Heart right ventricle (tissue), 16 donors: ENCODE data around the gene ABTB1. TPM values are rescaled to one million over a fixed set of nuclear protein-coding genes. Genes with fewer than 3 reads are reported as not detected.

ENCODE experiments used
- ATAC-seq, 8 donors: fragments of 200-7000 bp; cut with Tn5 transposase; one replicate each; pipeline ENCODE4 v1.9.1; 2020; ENCODE audit warnings: mild to moderate bottlenecking in 8 of 8, moderate library complexity in 8 of 8, moderate number of reproducible peaks in 1 of 8
- DNase-seq, 2 donors: peaks; one replicate each; pipeline ENCODE4 v3.0.0-alpha.2; 2020
- H3K27ac ChIP-seq, 10 donors: fragments of 200-600 bp; sonication (generic) in 2 of 10; one replicate each; pipeline versions ENCODE4 v1.5.0 to v1.8.0; 2020 to 2022; ENCODE audit warnings: mild to moderate bottlenecking in 3 of 10
- H3K27me3 ChIP-seq, 7 donors: fragments of 200-600 bp; one replicate each; pipeline ENCODE4 v1.8.0; 2021 to 2022; ENCODE audit warnings: mild to moderate bottlenecking in 2 of 7
- H3K36me3 ChIP-seq, 9 donors: fragments of 200-600 bp; sonication (generic) in 1 of 9; one replicate each; pipeline versions ENCODE4 v1.5.0 to v1.8.0; 2020 to 2022; ENCODE audit warnings: mild to moderate bottlenecking in 2 of 9
- H3K4me1 ChIP-seq, 9 donors: fragments of 200-600 bp; sonication (generic) in 1 of 9; one replicate each; pipeline versions ENCODE4 v1.5.0 to v1.8.0; 2020 to 2022; ENCODE audit warnings: mild to moderate bottlenecking in 4 of 9
- H3K4me3 ChIP-seq, 10 donors: fragments of 200-600 bp; sonication (generic) in 2 of 10; one replicate each; pipeline versions ENCODE4 v1.5.0 to v1.8.0; 2020 to 2022; ENCODE audit warnings: mild to moderate bottlenecking in 7 of 10, moderate library complexity in 2 of 10
- H3K9me3 ChIP-seq, 11 donors: fragments of 200-600 bp in 10 of 11; sonication (generic) in 2 of 11; one replicate each; pipeline versions ENCODE4 v1.5.0 to v1.8.0; 2013 to 2022; ENCODE audit warnings: mild to moderate bottlenecking in 2 of 11, control low read depth in 1 of 11, moderate library complexity in 1 of 11
- CTCF ChIP-seq, 9 donors: fragments of 200-600 bp; sonication (generic) in 2 of 9; IDR thresholded peaks; one replicate each; pipeline versions ENCODE4 v1.5.0 to v1.8.0; 2021 to 2022; ENCODE audit warnings: antibody characterized with exemption in 9 of 9, mild to moderate bottlenecking in 5 of 9, moderate library complexity in 1 of 9
- WGBS, 2 donors: extraction: QIAGEN DNeasy Blood & Tissue Kit; methylation state at CpG; one replicate each; pipeline ENCODE4 v1.1.7; 2013; ENCODE audit warnings: inconsistent platforms in 1 of 2; 5-methylcytosine and 5-hydroxymethylcytosine counted together
- intact Hi-C, 10 donors: fragments of 100-400 bp; cut with DNase I; formaldehyde crosslinking; loops; one replicate each; pipeline versions ENCODE4 v1.11.1 to v1.14.2; 2022
- polyA plus RNA-seq, 2 donors: library from polyadenylated mRNA; stranded (reverse); fragments of 200-250 nt; gene quantifications; one replicate each; pipeline ENCODE4 v1.2.3, GENCODE V29; 2013
- total RNA-seq, 10 donors: library from RNA; stranded (reverse); fragmentation: NEBNext Ultra II Directional in 3 of 10; extraction: Animal tissue kit (Norgen Biotek cat#: 25700) in 3 of 10; gene quantifications; one replicate each; pipeline versions ENCODE4 v1.2.1 to v1.2.4, GENCODE V29; 2021 to 2023
- donor health status: Arrhythmogenic right ventricular cardiomyopathy.
- donor health status: ischemic (EF 13 %, LVEDD 7.1; RV severe dilation, severe dysfunction).
- donor health status: healthy with polysubstance abuse.
- donor health status: DM: no; HTN: yes; CAD: no.
- donor health status: DM: no; HTN: no; CAD: no.
- donor health status: ischemic (EF 25% LVEDD 6.9; RV normal size, moderate dysfunction).
- donor health status: ischemic (EF 25% LVEDD 5.7; RV mildly dilated, moderate dysfunction).
- donor health status: healthy.
- donor health status: DM: yes; HTN: yes; CAD: no.
- donor health status: Ischemic cardiomyopathy.
- donor health status: ischemic (EF 35%, LVEDD 5.7; RV mildly dilated, moderate dysfunction).
- donor health status: nonischemic (EF 11% LVEDD 7.7; RV severe dilation, severe dysfunction).
- donor health status: DM: yes; HTN: yes; CAD: no.
- donor health status: PGD.
- donor health status: ischemic (EF 29% LVEDD 5.4; RV normal size, mild dysfunction).
- donor health status: nonischemic (EF 23%, LVEDD 6.1; RV moderate dilation, normal function).

The ABTB1 gene
- total and polyA plus RNA-seq, 12 donors, result 19.6 to 56.3 (median 24.7) TPM

DNA sequence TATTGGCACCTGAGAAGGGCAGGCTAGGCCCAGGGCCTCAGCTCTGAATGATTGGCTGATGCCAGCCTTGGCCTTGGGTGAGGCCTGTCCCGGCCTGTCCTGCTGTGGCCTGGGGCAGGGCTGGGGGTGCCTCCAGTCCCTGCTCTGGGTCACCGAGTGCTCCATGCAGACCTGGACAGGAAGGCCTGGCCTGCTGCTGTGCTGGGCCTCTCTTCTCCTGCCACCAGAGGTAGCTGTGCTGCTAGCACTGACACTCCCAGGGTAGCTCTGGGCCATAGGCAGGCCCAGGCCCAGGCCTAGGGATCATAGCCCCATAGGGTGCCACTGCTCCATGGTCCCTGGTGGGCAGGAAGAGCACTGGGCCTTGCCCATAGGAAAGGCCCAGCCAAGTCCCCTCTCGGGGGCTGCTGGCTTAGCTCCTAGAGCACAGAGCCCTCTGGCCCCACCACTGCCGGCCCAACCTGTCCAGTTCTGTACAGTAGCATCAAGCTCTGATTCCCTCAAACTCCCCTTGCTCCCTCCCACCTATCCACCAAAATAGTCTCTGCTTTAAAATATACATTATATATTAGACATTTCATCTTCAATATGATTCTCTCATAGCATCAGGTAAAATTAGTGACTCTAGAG is 18.2 kb downstream of the ABTB1 start:
- peak in 1 of 2 donors; percentile 38 for DNase-seq
- Histone ChIP-seq H3K27me3 (no peaks in the 10 kb centered on the region), H3K27ac (peak overlapping the region in 9 of 10 donors; percentile 28 to 70 (median 53)), H3K4me3 (no peak overlapping the region), H3K4me1 (peaks cover 5 to 52% (median 20%) of the 10 kb centered on the region in 9 donors), H3K9me3 (no peaks in the 10 kb centered on the region), H3K36me3 (peaks cover 0 to 67% (median 10%) of the 10 kb centered on the region in 9 donors)
- 79 to 87% methylated on average over 4 of the region's 4 CpGs for WGBS, 2 donors
- intact Hi-C loops, result loop anchor here in 3 of 10 donors (5.0 to 10.0 kb wide), 6 partner anchors 114 to 381 kb away; partner anchors contain the start of gene MGLL (in 2 of the 3)
- TF ChIP-seq CTCF (IDR thresholded peaks at IDR 0.05), result peak; percentile 14 to 66 (median 54)
- peak; percentile 40 to 72 (median 66) for ATAC-seq

- Histone ChIP-seq H3K4me3 (no peak overlapping the region), H3K27ac (peak overlapping the region in 9 of 10 donors; percentile 28 to 70 (median 53)), H3K9me3 (no peaks in the 10 kb centered on the region), H3K36me3 (peaks cover 0 to 67% (median 10%) of the 10 kb centered on the region in 9 donors), H3K27me3 (no peaks in the 10 kb centered on the region), H3K4me1 (peaks cover 7 to 57% (median 22%) of the 10 kb centered on the region in 9 donors)
- DNase-seq (peak in 1 of 2 donors; percentile 10), ATAC-seq (no peak)
- WGBS, 2 donors, result 79 to 84% methylated on average over 8 of the region's 8 CpGs
- TF ChIP-seq CTCF (IDR thresholded peaks at IDR 0.05), result no peak
- intact Hi-C loops, result loop anchor here in 3 of 10 donors (5.0 to 10.0 kb wide), 6 partner anchors 114 to 381 kb away; partner anchors contain the start of gene MGLL (in 2 of the 3)
Measured at GRCh38 chr3:127691489-127691888, 18.7 kb downstream of the ABTB1 start.

DNA sequence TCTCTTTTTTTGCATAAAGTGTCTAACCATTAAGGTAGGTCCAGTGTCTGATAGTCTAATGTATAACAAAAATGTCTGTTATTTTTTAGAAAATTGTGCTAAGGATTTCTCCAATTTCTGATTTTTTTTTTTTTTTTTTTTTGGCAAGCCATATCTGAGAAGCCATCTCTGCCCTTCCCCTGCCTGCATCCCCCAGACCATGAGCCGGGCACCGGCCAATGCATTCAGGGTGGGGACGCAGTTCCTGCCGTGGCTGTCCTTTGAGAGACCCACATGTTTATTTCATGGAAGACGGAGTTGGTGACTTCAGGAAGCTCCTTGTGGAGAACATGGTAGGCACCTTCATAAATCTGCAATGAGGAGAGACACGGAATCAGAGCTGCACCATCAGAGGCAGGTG is 19.2 kb downstream of the ABTB1 start:
- 74 to 88% methylated on average over 6 of the region's 6 CpGs for WGBS, 2 donors
- Histone ChIP-seq H3K9me3 (no peaks in the 10 kb centered on the region), H3K36me3 (peaks cover 0 to 67% (median 10%) of the 10 kb centered on the region in 9 donors), H3K27me3 (no peaks in the 10 kb centered on the region), H3K4me3 (no peak overlapping the region), H3K4me1 (peaks cover 12 to 62% (median 27%) of the 10 kb centered on the region in 9 donors), H3K27ac (peak overlapping the region in 7 of 10 donors; percentile 28 to 70 (median 62))
- ATAC-seq (no peak), DNase-seq (peak in 1 of 2 donors; percentile 10)
- intact Hi-C loops, result loop anchor here in 3 of 10 donors (5.0 to 10.0 kb wide), 6 partner anchors 115 to 380 kb away; partner anchors contain the start of gene MGLL (in 2 of the 3)
- TF ChIP-seq CTCF (IDR thresholded peaks at IDR 0.05), result no peak

- TF ChIP-seq CTCF (IDR thresholded peaks at IDR 0.05), result no peak
- intact Hi-C loops, result loop anchor here in 3 of 10 donors (5.0 to 10.0 kb wide), 6 partner anchors 115 to 380 kb away; partner anchors contain the start of gene MGLL (in 2 of the 3)
- Histone ChIP-seq H3K36me3 (peaks cover 0 to 67% (median 10%) of the 10 kb centered on the region in 9 donors), H3K9me3 (no peaks in the 10 kb centered on the region), H3K27me3 (no peaks in the 10 kb centered on the region), H3K4me3 (no peak overlapping the region), H3K27ac (peak overlapping the region in 5 of 10 donors; percentile 19 to 70 (median 53)), H3K4me1 (peaks cover 19 to 69% (median 34%) of the 10 kb centered on the region in 9 donors)
- WGBS, 2 donors, result 88 to 91% methylated on average over 21 of the region's 21 CpGs
- ATAC-seq (no peak), DNase-seq (peak in 1 of 2 donors; percentile 7)
Measured at GRCh38 chr3:127692501-127693335, 20.0 kb downstream of the ABTB1 start.
